ENCODE results near the gene CDH4.

GRCh38 chr20:61444637-61445036 lies 192.6 kb downstream of the CDH4 start:
- TF ChIP-seq JUN (CRISPR knock-in tag; IDR thresholded peaks at IDR 0.05) (no peak), CBFB (CRISPR knock-in tag; IDR thresholded peaks at IDR 0.05; ENCODE audit: low read depth) (no peak), ATF2 (CRISPR knock-in tag; IDR thresholded peaks at IDR 0.05; ENCODE audit: borderline replicate concordance, low read depth) (no peak), NR3C1 (CRISPR knock-in tag; conservative IDR thresholded peaks at IDR 0.05; ENCODE audit: low read depth) (no peak), CTCF (IDR thresholded peaks at IDR 0.05) (no peak), IRF1 (CRISPR knock-in tag; IDR thresholded peaks at IDR 0.05) (no peak), ELF4 (CRISPR knock-in tag; IDR thresholded peaks at IDR 0.05; ENCODE audit: low read depth) (no peak), ZBTB21 (CRISPR knock-in tag; IDR thresholded peaks at IDR 0.05; ENCODE audit: borderline replicate concordance) (no peak)
- TF ChIP-seq, protein P1, sequence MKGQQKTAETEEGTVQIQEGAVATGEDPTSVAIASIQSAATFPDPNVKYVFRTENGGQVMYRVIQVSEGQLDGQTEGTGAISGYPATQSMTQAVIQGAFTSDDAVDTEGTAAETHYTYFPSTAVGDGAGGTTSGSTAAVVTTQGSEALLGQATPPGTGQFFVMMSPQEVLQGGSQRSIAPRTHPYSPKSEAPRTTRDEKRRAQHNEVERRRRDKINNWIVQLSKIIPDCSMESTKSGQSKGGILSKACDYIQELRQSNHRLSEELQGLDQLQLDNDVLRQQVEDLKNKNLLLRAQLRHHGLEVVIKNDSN (CRISPR knock-in tag; IDR thresholded peaks at IDR 0.05) = no peak
- TF ChIP-seq, protein P2, sequence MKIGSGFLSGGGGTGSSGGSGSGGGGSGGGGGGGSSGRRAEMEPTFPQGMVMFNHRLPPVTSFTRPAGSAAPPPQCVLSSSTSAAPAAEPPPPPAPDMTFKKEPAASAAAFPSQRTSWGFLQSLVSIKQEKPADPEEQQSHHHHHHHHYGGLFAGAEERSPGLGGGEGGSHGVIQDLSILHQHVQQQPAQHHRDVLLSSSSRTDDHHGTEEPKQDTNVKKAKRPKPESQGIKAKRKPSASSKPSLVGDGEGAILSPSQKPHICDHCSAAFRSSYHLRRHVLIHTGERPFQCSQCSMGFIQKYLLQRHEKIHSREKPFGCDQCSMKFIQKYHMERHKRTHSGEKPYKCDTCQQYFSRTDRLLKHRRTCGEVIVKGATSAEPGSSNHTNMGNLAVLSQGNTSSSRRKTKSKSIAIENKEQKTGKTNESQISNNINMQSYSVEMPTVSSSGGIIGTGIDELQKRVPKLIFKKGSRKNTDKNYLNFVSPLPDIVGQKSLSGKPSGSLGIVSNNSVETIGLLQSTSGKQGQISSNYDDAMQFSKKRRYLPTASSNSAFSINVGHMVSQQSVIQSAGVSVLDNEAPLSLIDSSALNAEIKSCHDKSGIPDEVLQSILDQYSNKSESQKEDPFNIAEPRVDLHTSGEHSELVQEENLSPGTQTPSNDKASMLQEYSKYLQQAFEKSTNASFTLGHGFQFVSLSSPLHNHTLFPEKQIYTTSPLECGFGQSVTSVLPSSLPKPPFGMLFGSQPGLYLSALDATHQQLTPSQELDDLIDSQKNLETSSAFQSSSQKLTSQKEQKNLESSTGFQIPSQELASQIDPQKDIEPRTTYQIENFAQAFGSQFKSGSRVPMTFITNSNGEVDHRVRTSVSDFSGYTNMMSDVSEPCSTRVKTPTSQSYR (CRISPR knock-in tag; IDR thresholded peaks at IDR 0.05) = no peak
- TF ChIP-seq, protein P3, sequence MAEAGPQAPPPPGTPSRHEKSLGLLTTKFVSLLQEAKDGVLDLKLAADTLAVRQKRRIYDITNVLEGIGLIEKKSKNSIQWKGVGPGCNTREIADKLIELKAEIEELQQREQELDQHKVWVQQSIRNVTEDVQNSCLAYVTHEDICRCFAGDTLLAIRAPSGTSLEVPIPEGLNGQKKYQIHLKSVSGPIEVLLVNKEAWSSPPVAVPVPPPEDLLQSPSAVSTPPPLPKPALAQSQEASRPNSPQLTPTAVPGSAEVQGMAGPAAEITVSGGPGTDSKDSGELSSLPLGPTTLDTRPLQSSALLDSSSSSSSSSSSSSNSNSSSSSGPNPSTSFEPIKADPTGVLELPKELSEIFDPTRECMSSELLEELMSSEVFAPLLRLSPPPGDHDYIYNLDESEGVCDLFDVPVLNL (CRISPR knock-in tag; IDR thresholded peaks at IDR 0.05; ENCODE audit: borderline replicate concordance, low read depth) = no peak
